Right lobe of liver (tissue), 4 donors: ENCODE data around the gene ADGRG6.

Experiments used
- POLR2A ChIP-seq: fragments of 450-650 bp; IDR thresholded peaks from one replicate; pipeline ENCODE4 v1.6.1; 2017; ENCODE audit warnings: antibody characterized with exemption, mild to moderate bottlenecking
- TF ChIP-seq, protein P1 (sequence below), 4 donors: fragments of 200-600 bp in 3 of 4; fragments of 450-650 bp in 1 of 4; IDR thresholded peaks; one replicate each; pipeline versions ENCODE4 v1.5.1 to v1.8.0; 2016 to 2022; ENCODE audit warnings: antibody characterized with exemption in 4 of 4, mild to moderate bottlenecking in 2 of 4
- donor health status: DM: no; HTN: no; CAD: no.
- donor health status: DM: no; HTN: no; CAD: no.
- donor health status: DM: no; HTN: yes; CAD: no.

- TF ChIP-seq, protein P1, sequence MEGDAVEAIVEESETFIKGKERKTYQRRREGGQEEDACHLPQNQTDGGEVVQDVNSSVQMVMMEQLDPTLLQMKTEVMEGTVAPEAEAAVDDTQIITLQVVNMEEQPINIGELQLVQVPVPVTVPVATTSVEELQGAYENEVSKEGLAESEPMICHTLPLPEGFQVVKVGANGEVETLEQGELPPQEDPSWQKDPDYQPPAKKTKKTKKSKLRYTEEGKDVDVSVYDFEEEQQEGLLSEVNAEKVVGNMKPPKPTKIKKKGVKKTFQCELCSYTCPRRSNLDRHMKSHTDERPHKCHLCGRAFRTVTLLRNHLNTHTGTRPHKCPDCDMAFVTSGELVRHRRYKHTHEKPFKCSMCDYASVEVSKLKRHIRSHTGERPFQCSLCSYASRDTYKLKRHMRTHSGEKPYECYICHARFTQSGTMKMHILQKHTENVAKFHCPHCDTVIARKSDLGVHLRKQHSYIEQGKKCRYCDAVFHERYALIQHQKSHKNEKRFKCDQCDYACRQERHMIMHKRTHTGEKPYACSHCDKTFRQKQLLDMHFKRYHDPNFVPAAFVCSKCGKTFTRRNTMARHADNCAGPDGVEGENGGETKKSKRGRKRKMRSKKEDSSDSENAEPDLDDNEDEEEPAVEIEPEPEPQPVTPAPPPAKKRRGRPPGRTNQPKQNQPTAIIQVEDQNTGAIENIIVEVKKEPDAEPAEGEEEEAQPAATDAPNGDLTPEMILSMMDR (IDR thresholded peaks at IDR 0.05): no peak
- TF ChIP-seq POLR2A: no peak
Measured at GRCh38 chr6:142296975-142297604, 4.7 kb upstream of the ADGRG6 start.
